AG08396 (cell line): ENCODE measurements around the gene MRPL36.
"Not testable (repeated sequence)": the region's sequence is repeated elsewhere in the genome, so short reads cannot be mapped to it uniquely, and the experiment has no call there.

Experiments used
- DNase-seq: peaks from one replicate; pipeline ENCODE4 v3.0.0; 2012; ENCODE audit warnings: low spot score, mixed read lengths

MRPL36 gene

GRCh38 chr5:1832511-1833250 lies 33.0 kb upstream of the MRPL36 start:
- DNase-seq, result no peak

DNA sequence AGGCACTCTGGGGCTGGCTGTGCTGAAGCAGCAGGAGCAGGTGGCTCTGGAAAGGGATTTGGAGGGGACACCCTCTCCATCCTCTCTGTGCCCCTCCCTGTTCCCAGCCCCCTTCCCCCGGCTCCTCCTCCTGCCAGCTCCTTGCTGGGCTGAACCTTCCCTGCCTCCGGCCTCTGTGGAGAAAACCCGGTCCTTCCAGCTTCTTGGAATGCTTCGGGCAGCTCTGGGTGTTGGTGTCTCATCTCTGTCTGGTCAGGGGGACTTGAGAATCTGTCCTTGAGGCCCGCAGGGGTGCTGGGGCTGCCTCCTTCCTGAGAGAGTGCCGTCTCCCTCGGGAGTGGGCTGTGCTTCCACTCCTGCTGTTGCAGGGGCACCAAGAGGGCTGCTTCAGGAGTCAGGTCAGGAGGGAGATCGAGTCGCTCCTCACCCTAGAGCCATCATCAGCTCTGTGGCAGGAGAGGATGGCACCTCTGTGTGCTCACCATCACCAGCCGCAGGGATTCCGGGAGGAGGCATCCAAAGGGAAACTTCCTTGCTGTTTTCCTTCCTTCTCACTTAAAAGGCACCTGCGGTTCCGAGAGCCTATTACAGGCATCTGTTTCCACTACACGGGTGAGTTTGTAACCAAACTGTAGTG lies 32.2 kb upstream of the MRPL36 start:
- no peak for DNase-seq

DNA sequence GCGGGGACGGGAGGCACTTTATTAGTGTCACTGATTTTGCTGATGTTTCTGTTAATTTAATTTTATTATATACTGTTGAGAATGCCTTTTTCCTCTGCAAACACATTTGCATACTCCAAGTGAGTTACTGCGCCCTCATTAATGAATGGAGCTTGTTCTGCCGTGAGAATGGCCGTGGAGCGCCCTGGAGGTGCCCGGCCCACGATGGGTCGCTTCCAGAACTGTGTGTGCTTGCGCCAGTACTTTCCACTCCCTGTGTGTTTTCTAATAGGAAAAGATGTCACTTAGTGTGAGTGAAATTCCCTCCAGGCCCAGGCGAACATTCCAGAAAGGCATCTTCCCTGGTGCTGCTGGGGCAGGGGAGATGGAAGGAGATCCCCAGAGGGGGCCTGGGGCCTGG lies 31.6 kb upstream of the MRPL36 start:
- no peak for DNase-seq

- DNase-seq, result no peak
Observed at GRCh38 chr5:1830571-1831228, 31.1 kb upstream of the MRPL36 start.

DNA sequence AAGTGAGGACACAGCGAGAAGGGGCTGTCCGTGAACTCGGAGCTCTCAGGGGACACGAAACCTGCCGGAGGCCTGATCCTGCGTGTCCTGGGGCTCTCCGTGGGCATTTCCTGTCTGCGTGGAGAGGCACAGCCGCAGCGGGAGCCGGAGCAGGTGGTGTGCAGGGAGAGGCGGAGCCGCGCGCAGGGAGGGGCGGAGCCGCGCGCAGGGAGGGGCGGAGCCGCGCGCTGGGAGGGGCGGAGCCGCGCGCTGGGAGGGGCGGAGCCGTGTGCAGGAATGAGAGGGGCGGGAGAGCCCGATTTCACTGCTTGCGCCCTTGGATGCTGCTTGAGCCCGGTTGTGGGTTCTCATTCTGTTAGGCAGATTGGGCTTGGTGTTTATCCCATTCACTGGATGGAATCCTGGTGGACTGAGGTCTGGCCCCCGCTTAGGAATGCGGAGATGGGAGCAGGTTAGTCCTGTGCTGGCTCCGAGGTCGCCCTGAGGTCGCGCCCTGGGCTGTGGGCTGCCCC lies 28.3 kb upstream of the MRPL36 start:
- no peak for DNase-seq

DNA sequence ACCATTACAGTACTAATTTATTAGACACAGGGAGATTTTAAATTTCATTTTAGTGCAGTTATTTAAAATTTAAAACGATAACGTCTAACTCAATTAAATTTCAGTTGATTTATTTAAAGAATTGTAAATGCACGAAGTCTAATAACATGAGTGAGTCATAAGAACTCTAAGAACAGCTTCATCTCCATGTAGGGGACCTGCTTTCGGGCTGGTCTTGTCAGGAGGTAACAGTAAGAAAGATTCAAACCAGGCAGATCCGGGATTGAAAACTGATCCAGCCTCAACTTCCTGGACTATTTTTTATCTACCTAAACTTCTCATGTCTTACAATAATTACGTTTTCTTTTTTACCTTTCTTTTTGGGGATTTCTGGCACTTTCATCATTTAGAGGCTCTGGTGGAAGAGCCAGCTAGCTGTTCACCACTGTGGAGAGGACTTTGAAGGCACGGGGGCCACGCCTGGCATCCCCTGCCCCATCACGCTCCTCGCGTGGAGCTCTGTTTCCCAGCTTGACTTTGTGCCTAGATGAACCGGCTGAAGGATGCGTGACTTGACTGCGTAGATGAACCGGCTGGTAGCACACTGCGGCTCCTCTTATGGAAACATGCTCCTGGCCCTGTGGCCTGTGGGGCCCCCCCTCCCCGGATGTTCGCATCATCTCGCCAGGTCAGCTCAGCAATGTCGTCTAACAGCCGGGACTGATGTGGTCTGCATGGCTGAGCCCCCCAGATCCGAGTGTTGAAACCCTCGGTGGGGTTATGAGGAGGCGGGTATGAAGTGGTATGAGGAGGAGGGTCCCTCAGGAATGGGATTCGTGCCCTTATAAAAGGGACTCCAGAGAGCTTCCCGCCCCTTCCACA lies 27.6 kb upstream of the MRPL36 start:
- DNase-seq, result no peak

DNA sequence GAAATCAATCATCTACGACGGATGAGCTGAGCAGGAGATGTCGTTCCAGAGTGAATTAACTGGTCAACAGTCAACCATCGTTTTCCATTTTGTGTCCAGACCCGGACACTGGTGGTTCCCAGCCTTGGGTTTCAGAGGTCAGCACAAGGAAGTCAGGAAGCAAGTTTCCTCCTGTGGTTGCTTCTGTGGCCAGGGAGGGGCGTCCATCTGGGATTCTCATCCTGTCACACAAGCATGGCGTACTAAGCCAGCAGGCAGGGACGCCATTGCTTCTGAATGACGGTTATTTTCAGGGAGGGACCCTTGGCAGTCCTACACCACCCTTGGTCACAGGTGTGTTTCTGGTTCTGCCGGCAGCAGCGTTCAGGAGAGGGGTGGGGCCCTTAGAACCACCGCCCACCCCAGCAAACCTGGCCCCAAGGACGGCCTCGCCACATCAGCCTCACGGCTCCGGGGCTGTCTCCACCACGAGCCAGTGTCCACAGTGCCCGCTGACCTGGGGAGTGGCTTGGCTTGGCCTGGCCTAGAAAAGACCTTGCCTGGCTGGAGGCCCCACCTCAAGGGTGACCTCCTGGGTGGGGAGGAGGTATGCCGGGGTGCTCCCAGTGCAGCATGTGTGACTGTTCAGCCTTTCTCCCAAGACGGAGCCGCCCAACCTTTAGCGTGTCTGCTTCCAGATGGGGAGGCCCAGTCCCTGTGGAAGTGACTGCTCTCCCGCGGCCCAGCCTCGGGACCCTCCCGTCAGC lies 26.8 kb upstream of the MRPL36 start:
- DNase-seq, result no peak

- no peak for DNase-seq
Observed at GRCh38 chr5:1824903-1825841, 25.5 kb upstream of the MRPL36 start.

DNA sequence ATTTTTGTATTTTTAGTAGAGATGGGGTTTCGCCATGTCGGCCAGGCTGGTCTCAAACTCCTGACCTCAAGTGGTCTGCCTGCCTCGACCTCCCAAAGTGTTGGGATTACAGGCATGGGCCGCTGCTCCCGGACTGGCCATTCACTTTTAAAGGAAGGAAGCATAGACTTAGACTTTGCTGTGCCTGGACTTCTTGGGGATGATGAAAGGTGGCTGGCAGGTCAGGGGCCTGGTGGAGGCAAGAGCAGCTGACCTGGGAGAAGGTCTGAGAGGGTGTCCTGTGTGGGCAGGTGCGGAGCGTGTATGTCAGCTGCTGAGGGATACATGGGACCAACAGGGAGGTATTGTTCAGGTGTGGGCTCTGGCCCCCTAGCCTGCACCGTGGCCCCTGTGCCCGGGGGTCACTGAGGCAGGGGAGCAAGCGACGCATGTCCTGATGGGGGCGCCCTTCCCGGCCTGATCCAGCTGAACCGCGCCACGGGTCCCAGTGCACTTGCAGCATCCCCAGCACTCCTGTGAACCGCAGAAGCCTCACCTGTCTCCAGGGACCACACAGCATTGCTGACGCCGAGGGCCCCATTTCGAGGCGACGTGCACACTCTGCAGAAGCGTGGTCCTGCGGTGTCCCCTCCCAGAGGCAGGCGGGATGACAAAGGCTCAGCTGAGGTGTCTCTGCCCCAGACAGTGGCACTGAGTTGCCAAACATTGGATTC lies 24.6 kb upstream of the MRPL36 start:
- no peak for DNase-seq

GRCh38 chr5:1823381-1824034 lies 23.9 kb upstream of the MRPL36 start:
- DNase-seq, result no peak

- DNase-seq, result no peak
Observed at GRCh38 chr5:1821862-1822261, 22.2 kb upstream of the MRPL36 start.

GRCh38 chr5:1820926-1821325 lies 21.3 kb upstream of the MRPL36 start:
- no peak for DNase-seq

DNA sequence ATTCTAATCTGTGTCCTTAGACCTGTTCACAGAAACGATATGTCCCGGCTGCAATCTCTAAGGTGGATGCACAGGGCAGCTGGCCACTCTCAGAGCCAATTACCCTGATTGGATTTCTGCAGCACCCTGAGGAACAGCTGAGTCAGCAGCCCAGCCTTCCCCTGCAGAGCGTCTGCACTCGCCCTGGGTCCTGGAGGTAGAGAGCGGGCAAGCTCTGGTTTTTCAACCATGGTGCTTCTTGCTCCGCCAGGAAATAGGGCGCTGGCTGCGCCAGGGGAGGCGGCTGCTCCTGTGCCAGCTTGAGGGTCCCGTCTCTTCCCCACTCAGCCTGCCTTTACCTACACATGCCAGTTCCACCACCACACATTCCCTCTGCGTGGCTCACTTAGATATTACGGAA lies 20.7 kb upstream of the MRPL36 start:
- no peak for DNase-seq

DNA sequence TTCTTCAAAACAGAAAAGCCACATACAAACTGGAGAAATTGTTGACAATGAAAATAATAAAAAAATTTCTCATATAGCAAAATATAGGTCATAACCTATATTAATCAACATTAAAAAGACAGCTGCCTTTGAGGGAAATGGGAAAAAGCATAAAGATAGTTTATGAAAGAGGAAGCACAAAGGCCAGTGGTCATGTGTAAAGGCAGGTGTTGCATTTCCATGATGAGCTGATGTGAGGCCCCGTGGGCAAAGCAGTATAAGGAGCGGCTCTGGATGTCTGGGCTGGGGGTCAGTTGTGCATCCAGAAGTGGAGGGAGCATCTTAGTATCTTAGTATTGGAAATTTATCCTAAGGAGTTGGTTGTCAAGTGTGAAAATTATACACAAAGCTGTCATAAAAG lies 19.8 kb upstream of the MRPL36 start:
- DNase-seq, result no peak

DNA sequence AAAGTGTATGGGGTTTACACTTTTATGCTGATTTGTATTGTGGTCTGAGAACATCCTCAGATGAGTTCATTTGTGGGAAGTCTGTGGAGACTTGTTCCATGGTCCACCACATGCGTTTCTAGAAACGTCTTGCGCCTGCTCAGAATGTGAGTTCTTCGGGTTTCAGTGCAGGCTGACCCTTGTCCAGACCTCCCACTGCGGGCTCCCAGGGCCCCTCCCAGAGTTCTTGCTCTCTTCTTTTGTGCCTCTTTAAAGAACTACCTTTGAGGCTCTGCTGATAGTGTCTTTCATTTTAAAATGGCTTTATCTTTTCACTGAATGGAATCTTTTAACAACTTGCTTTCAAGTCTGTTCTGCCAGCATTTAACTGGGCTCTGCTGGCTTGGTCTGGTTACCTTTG lies 19.1 kb upstream of the MRPL36 start:
- no peak for DNase-seq

DNA sequence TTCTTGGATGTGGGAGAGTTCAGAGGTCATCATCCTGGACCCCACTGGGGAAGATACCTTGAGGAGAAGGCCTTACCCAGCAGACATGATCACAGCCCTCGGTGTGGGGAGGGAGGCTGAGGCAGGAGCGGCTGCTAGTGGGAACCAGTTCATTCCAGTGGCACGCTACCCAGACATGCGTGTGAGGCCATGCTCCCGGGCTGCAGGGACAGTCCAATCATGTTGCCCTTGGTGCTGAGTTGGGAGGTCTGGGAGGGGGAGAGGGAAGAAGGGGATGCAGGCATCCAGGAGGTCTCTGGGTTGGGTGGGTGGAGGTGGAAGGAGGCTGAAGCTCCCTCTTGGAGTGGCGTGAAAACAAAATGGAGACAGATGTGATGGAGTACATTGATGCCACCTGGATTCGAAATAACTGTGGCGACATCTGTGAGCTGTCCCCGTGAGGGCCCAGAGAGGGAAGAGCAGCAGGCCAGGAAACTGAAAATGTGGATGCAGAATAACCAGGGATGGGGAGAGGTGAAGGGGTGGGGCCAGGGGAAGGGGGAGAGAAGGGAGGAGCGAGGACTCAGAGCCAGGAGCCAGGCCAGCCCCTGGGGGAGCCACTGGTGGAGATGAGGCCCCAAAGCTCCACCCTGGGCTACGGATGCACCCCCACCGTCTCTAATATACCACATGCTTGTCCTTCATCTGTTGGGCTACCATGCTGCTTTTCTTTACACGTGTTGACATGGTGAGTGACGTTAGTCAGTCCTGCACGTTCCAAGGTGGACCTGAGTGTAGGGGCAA lies 17.8 kb upstream of the MRPL36 start:
- DNase-seq, result no peak

DNA sequence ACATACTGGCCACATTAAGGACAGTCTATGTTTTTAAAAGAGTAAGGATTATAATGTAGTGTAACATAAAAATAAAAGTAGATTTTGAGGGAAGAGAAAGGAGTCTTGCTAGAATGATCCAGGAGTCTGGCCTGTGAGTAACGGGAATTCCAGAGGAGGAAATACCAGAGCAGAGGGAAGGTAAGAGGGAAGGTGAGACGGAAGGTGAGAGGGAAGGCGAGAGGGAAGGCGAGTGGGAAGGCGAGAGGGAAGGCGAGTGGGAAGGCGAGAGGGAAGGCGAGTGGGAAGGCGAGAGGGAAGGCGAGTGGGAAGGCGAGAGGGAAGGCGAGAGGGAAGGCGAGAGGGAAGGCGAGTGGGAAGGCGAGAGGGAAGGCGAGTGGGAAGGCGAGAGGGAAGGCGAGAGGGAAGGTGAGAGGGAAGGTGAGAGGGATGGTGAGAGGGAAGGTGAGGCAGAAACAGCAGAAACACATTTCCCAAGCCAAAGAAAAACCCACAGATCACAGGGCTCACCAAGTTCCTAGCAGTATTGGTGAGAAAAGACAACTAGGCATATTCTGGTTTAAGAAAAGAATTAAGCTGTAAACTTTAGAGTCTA lies 17.0 kb upstream of the MRPL36 start:
- DNase-seq, result not testable (repeated sequence)

- DNase-seq, result no peak
Observed at GRCh38 chr5:1815881-1816292, 16.2 kb upstream of the MRPL36 start.
